HG03095 (cell line): ENCODE results near the gene GYPC.
"Not testable (repeated sequence)": the region's sequence is repeated elsewhere in the genome, so short reads cannot be mapped to it uniquely, and the experiment has no call there.

Source experiments
- ATAC-seq: cut with Tn5 transposase; IDR thresholded peaks from one replicate; pipeline ENCODE4 v1.9.1; 2021; ENCODE audit warnings: moderate library complexity; ENCODE audit not compliant: unreplicated experiment

Gene GYPC

GRCh38 chr2:126655500-126656430 is at the start of gene GYPC:
GYPC (plus strand) TSS chr2:126656158; CDS start chr2:126656264, 106 bp downstream.
- ATAC-seq = peak; percentile 32

GRCh38 chr2:126614524-126615227 is 41.3 kb upstream of the GYPC start:
- ATAC-seq = no peak

- ATAC-seq = no peak
Measured at GRCh38 chr2:126616606-126617069, 39.3 kb upstream of the GYPC start.

- ATAC-seq = no peak
Measured at GRCh38 chr2:126620302-126620701, 35.7 kb upstream of the GYPC start.

- no peak for ATAC-seq
Measured at GRCh38 chr2:126623000-126623399, 33.0 kb upstream of the GYPC start.

- ATAC-seq = no peak
Measured at GRCh38 chr2:126627643-126628042, 28.3 kb upstream of the GYPC start.

- peak; percentile 53 for ATAC-seq
Measured at GRCh38 chr2:126634273-126634861, 21.6 kb upstream of the GYPC start.

GRCh38 chr2:126635281-126635680 is 20.7 kb upstream of the GYPC start:
- ATAC-seq = no peak

- no peak for ATAC-seq
Measured at GRCh38 chr2:126635736-126636135, 20.2 kb upstream of the GYPC start.

- ATAC-seq = no peak
Measured at GRCh38 chr2:126637386-126637785, 18.6 kb upstream of the GYPC start.

GRCh38 chr2:126638746-126639145 is 17.2 kb upstream of the GYPC start:
- no peak for ATAC-seq

- no peak for ATAC-seq
Measured at GRCh38 chr2:126639276-126639675, 16.7 kb upstream of the GYPC start.

GRCh38 chr2:126641294-126641693 is 14.7 kb upstream of the GYPC start:
- peak; percentile 49 for ATAC-seq

GRCh38 chr2:126642031-126642430 is 13.9 kb upstream of the GYPC start:
- no peak for ATAC-seq

GRCh38 chr2:126643431-126643830 is 12.5 kb upstream of the GYPC start:
- ATAC-seq = no peak

- no peak for ATAC-seq
Measured at GRCh38 chr2:126643972-126644371, 12.0 kb upstream of the GYPC start.

GRCh38 chr2:126644630-126645191 is 11.2 kb upstream of the GYPC start:
- peak; percentile 87 for ATAC-seq

- ATAC-seq = peak; percentile 50
Measured at GRCh38 chr2:126645211-126645618, 10.7 kb upstream of the GYPC start.

GRCh38 chr2:126646026-126646425 is 9.9 kb upstream of the GYPC start:
- ATAC-seq = no peak

GRCh38 chr2:126647714-126648344 is 8.1 kb upstream of the GYPC start:
- ATAC-seq = not testable (repeated sequence)

GRCh38 chr2:126648345-126648786 is 7.6 kb upstream of the GYPC start:
- not testable (repeated sequence) for ATAC-seq
